Right lobe of liver (tissue), 6 donors: ENCODE data around the gene CHAC2. TPM values are rescaled to one million over a fixed set of nuclear protein-coding genes. Genes with fewer than 3 reads are reported as not detected.

Experiments
- ATAC-seq, 4 donors: fragments of 200-7000 bp; cut with Tn5 transposase; one replicate each; pipeline ENCODE4 v1.9.1; 2020; ENCODE audit warnings: mild to moderate bottlenecking in 4 of 4, moderate library complexity in 4 of 4
- DNase-seq, 3 donors: peaks; one replicate each; pipeline ENCODE4 v3.0.0-alpha.2; 2020
- H3K27ac ChIP-seq, 3 donors: fragments of 200-600 bp; one replicate each; pipeline ENCODE4 v1.8.0; 2022
- H3K27me3 ChIP-seq, 2 donors: fragments of 200-600 bp; one replicate each; pipeline ENCODE4 v1.8.0; 2022
- H3K36me3 ChIP-seq, 4 donors: fragments of 200-600 bp; sonication (generic) in 1 of 4; one replicate each; pipeline versions ENCODE4 v1.5.1 to v1.8.0; 2017 to 2022; ENCODE audit warnings: control low read depth in 1 of 4
- H3K4me1 ChIP-seq, 4 donors: fragments of 200-600 bp; sonication (generic) in 1 of 4; one replicate each; pipeline versions ENCODE4 v1.5.1 to v1.8.0; 2017 to 2022; ENCODE audit warnings: control low read depth in 1 of 4
- H3K4me3 ChIP-seq, 3 donors: fragments of 200-600 bp; one replicate each; pipeline ENCODE4 v1.8.0; 2022
- H3K9me3 ChIP-seq, 4 donors: fragments of 200-600 bp; sonication (generic) in 1 of 4; one replicate each; pipeline versions ENCODE4 v1.5.1 to v1.8.0; 2017 to 2022; ENCODE audit warnings: control low read depth in 1 of 4
- CTCF ChIP-seq, 4 donors: fragments of 200-600 bp in 3 of 4; fragments of 450-650 bp in 1 of 4; IDR thresholded peaks; one replicate each; pipeline versions ENCODE4 v1.5.1 to v1.8.0; 2016 to 2022; ENCODE audit warnings: antibody characterized with exemption in 4 of 4, mild to moderate bottlenecking in 2 of 4
- POLR2A ChIP-seq: fragments of 450-650 bp; IDR thresholded peaks from one replicate; pipeline ENCODE4 v1.6.1; 2017; ENCODE audit warnings: antibody characterized with exemption, mild to moderate bottlenecking
- WGBS: methylation state at CpG from one replicate; pipeline ENCODE4 v1.1.6; 2018; ENCODE audit warnings: low coverage, low lambda C conversion rate; ENCODE audit not compliant: insufficient coverage; ENCODE audit errors: missing lambda C conversion rate; 5-methylcytosine and 5-hydroxymethylcytosine counted together
- intact Hi-C, 2 donors: fragments of 100-400 bp; cut with DNase I; formaldehyde crosslinking; loops; one replicate each; pipeline versions ENCODE4 v1.11.2 to v1.14.1; 2022
- total RNA-seq, 6 experiments: library from RNA; depleted of rRNA in 2 of 6; stranded (reverse); fragments of >200 nt in 2 of 6; fragmentation: NEBNext Ultra II Directional in 3 of 6; extraction: Animal tissue kit (Norgen Biotek cat#: 25700) in 3 of 6; gene quantifications; one replicate each; pipeline versions ENCODE4 v1.1.0 to v1.2.4, GENCODE V29; 2016 to 2023
- donor health status: DM: no; HTN: yes; CAD: no.
- donor health status: DM: no; HTN: no; CAD: no.
- donor health status: DM: no; HTN: no; CAD: no.
- donor health status: DM: no; HTN: yes; CAD: no.
- donor health status: DM: no; HTN: yes; CAD: no.

The CHAC2 gene
- total RNA-seq, 6 experiments from 2014 or later, result 1.2 to 4.3 (median 2.5) TPM

- WGBS, result 83% methylated on average over 3 of the region's 3 CpGs
- no peak for TF ChIP-seq CTCF (IDR thresholded peaks at IDR 0.05)
- TF ChIP-seq POLR2A, result no peak
- peaks cover 0 to 2% (median 0%) of the 10 kb centered on the region in 4 donors for H3K4me1 ChIP-seq
- no peak overlapping the region for H3K27ac ChIP-seq
- peaks cover 0 to 34% (median 4%) of the 10 kb centered on the region in 4 donors for H3K36me3 ChIP-seq
- H3K27me3 ChIP-seq, result no peaks in the 10 kb centered on the region
- H3K9me3 ChIP-seq, result no peaks in the 10 kb centered on the region
- no peak overlapping the region for H3K4me3 ChIP-seq
- ATAC-seq (no peak), DNase-seq (no peak)
- intact Hi-C loops, result no loop called here
Measured at GRCh38 chr2:53793821-53794220, 26.2 kb downstream of the CHAC2 start.

- H3K4me3 ChIP-seq, result no peak overlapping the region
- no peaks in the 10 kb centered on the region for H3K4me1 ChIP-seq
- no peaks in the 10 kb centered on the region for H3K9me3 ChIP-seq
- H3K36me3 ChIP-seq, result peaks cover 0 to 57% (median 9%) of the 10 kb centered on the region in 4 donors
- H3K27ac ChIP-seq, result no peak overlapping the region
- DNase-seq (no peak), ATAC-seq (no peak)
- H3K27me3 ChIP-seq, result no peaks in the 10 kb centered on the region
- no peak for TF ChIP-seq CTCF (IDR thresholded peaks at IDR 0.05)
- no peak for TF ChIP-seq POLR2A
- intact Hi-C loops, result no loop called here
Measured at GRCh38 chr2:53801547-53801946, 33.9 kb downstream of the CHAC2 start.

- DNase-seq (no peak), ATAC-seq (peak in 1 of 4 donors; percentile 12)
- Histone ChIP-seq H3K4me1 (no peaks in the 10 kb centered on the region), H3K27ac (no peak overlapping the region), H3K36me3 (peaks cover 0 to 54% (median 9%) of the 10 kb centered on the region in 4 donors), H3K4me3 (no peak overlapping the region), H3K9me3 (no peaks in the 10 kb centered on the region), H3K27me3 (no peaks in the 10 kb centered on the region)
- TF ChIP-seq POLR2A, result no peak
- no peak for TF ChIP-seq CTCF (IDR thresholded peaks at IDR 0.05)
- intact Hi-C loops, result no loop called here
- WGBS, result 68% methylated on average over 7 of the region's 7 CpGs
Measured at GRCh38 chr2:53802617-53803151, 35.1 kb downstream of the CHAC2 start.

DNA sequence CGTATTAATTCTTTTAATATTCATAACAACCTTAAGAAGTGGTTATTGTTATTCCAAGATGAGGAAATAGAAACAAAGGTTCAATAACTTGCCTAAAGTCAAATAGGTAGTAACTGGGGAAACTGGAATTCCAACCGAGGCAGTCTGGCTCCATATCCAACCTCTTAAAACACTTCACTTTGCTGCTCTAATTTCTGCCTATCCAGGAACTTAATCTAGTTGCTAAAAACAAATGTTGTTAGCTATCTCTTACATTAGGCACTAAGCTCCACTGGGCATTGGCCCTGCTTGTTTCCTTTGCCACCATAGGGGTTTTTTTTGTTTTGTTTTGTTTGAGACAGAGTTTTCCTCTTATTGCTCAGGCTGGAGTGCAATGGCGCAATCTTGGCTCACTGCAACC is 44.0 kb downstream of the CHAC2 start:
- Histone ChIP-seq H3K4me1 (no peaks in the 10 kb centered on the region), H3K4me3 (no peak overlapping the region), H3K36me3 (peaks cover 0 to 23% (median 15%) of the 10 kb centered on the region in 4 donors), H3K27me3 (no peaks in the 10 kb centered on the region), H3K9me3 (no peaks in the 10 kb centered on the region), H3K27ac (no peak overlapping the region)
- intact Hi-C loops, result no loop called here
- no peak for DNase-seq
- ATAC-seq, result no peak
- TF ChIP-seq POLR2A (no peak), CTCF (IDR thresholded peaks at IDR 0.05) (no peak)
- 89% methylated on average over 3 of the region's 3 CpGs for WGBS

DNA sequence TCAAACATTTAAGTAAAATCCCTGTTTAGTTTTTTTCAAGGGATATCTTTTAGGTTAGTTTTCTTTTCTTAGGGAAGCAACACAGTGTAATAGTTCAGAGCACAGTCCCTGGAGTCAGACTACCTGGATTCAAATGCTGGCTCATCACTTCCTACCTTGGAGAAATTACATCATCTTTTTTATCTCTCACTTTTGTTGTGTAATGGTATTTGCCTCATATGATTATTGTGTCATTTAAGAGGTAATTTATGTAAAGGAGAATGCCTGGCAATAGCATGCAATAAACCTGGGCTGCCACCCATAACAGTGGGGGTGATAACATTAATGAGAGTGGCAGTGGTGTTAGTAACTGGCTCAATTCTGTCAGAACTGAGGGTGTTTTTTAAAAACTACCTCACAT is 45.5 kb downstream of the CHAC2 start:
- peak overlapping the region in 1 of 3 donors; percentile 39 for H3K27ac ChIP-seq
- intact Hi-C loops, result no loop called here
- no peaks in the 10 kb centered on the region for H3K9me3 ChIP-seq
- DNase-seq (no peak), ATAC-seq (peak; percentile 42 to 88 (median 74))
- no peak overlapping the region for H3K4me3 ChIP-seq
- peaks cover 0 to 3% (median 0%) of the 10 kb centered on the region in 4 donors for H3K4me1 ChIP-seq
- no peak for TF ChIP-seq POLR2A
- no peak for TF ChIP-seq CTCF (IDR thresholded peaks at IDR 0.05)
- peaks cover 0 to 23% (median 17%) of the 10 kb centered on the region in 4 donors for H3K36me3 ChIP-seq
- no peaks in the 10 kb centered on the region for H3K27me3 ChIP-seq
